Measurements from ENCODE around the gene DDHD1.

- TF ChIP-seq CTCF (IDR thresholded peaks at IDR 0.05) = no peak
- TF ChIP-seq POLR2A (IDR thresholded peaks at IDR 0.05) = no peak
Observed at GRCh38 chr14:53149668-53150316, 3.3 kb downstream of the DDHD1 start.
